Neural progenitor cell (in vitro differentiated cells): ENCODE results near the gene NCKAP5.

Source experiments
- CTCF ChIP-seq: fragments of 200-600 bp; sonication (generic); IDR thresholded peaks from 2 replicates; pipeline ENCODE4 v1.5.1; 2017; ENCODE audit warnings: antibody characterized with exemption, mild to moderate bottlenecking
- EZH2 ChIP-seq: fragments of 200-600 bp; sonication (generic); IDR thresholded peaks from 2 replicates; pipeline ENCODE4 v1.6.1; 2017; ENCODE audit warnings: antibody characterized with exemption, mild to moderate bottlenecking, moderate library complexity

GRCh38 chr2:133025004-133025403 lies 543.3 kb downstream of the NCKAP5 start:
- TF ChIP-seq CTCF = no peak
- no peak for TF ChIP-seq EZH2
